HG02885 (cell line): ENCODE measurements around the gene USP48.
"Not testable (repeated sequence)": the region's sequence is repeated elsewhere in the genome, so short reads cannot be mapped to it uniquely, and the experiment has no call there.

Experiments
- ATAC-seq: cut with Tn5 transposase; IDR thresholded peaks from one replicate; pipeline ENCODE4 v1.9.1; 2021; ENCODE audit warnings: mild to moderate bottlenecking; ENCODE audit not compliant: unreplicated experiment, poor library complexity

Gene USP48

GRCh38 chr1:21641967-21642739 lies 140.8 kb downstream of the USP48 start:
- ATAC-seq, result no peak

GRCh38 chr1:21641537-21641936 lies 141.4 kb downstream of the USP48 start:
- ATAC-seq, result no peak

GRCh38 chr1:21641076-21641475 lies 141.9 kb downstream of the USP48 start:
- ATAC-seq, result no peak

GRCh38 chr1:21640653-21641052 lies 142.3 kb downstream of the USP48 start:
- no peak for ATAC-seq

GRCh38 chr1:21639594-21640041 lies 143.3 kb downstream of the USP48 start:
- ATAC-seq, result no peak

GRCh38 chr1:21638531-21639341 lies 144.2 kb downstream of the USP48 start:
- ATAC-seq, result no peak

GRCh38 chr1:21637514-21637913 lies 145.4 kb downstream of the USP48 start:
- no peak for ATAC-seq

- no peak for ATAC-seq
Observed at GRCh38 chr1:21636029-21636428, 146.9 kb downstream of the USP48 start.

GRCh38 chr1:21634806-21635535 lies 148.0 kb downstream of the USP48 start:
- no peak for ATAC-seq

- no peak for ATAC-seq
Observed at GRCh38 chr1:21633992-21634805, 148.8 kb downstream of the USP48 start.

GRCh38 chr1:21633141-21633755 lies 149.7 kb downstream of the USP48 start:
- ATAC-seq, result no peak

GRCh38 chr1:21631944-21632887 lies 150.7 kb downstream of the USP48 start:
- no peak for ATAC-seq

GRCh38 chr1:21631590-21631943 lies 151.4 kb downstream of the USP48 start:
- not testable (repeated sequence) for ATAC-seq

GRCh38 chr1:21630571-21631343 lies 152.2 kb downstream of the USP48 start:
- no peak for ATAC-seq

GRCh38 chr1:21629971-21630370 lies 153.0 kb downstream of the USP48 start:
- ATAC-seq, result no peak

- ATAC-seq, result no peak
Observed at GRCh38 chr1:21628798-21629393, 154.1 kb downstream of the USP48 start.
